GM12878 (cell line): ENCODE results near the gene WDR53. TPM values are rescaled to one million over a fixed set of nuclear protein-coding genes. Genes with fewer than 3 reads are reported as not detected.

Experiments used
- ATAC-seq: fragments of 200-7000 bp; cut with Tn5 transposase; 3 replicates; pipeline ENCODE4 v1.9.1; 2020; ENCODE audit warnings: mild to moderate bottlenecking, moderate library complexity
- BruUV-seq: library from RNA; stranded (reverse); fragments of 400-500 nt; replicated peaks from 2 replicates; lab custom pipeline; 2021; lab: Mats Ljungman, UMichigan
- CTCF ChIA-PET: fragments of 300-600 bp; sonication (Branson Sonifier 250); formaldehyde crosslinking; extraction: SDS; loops from one replicate; lab custom pipeline; 2021; ENCODE audit warnings: inconsistent platforms; lab: Yijun Ruan, JAX
- POLR2A ChIA-PET: fragments of 350-600 bp; formaldehyde crosslinking; extraction: SDS; loops from one replicate; lab custom pipeline; 2021; ENCODE audit warnings: inconsistent platforms; lab: Charles Lee
- RAD21 ChIA-PET: fragments of 300-600 bp; sonication (Branson Sonifier 250); formaldehyde crosslinking; loops from one replicate; lab custom pipeline; 2023; ENCODE audit warnings: antibody characterized with exemption; ENCODE audit not compliant: unreplicated experiment; lab: Charles Lee
- SMC1A ChIA-PET: fragments of 300-600 bp; sonication (Branson Sonifier 250); formaldehyde crosslinking; loops from one replicate; lab custom pipeline; 2023; ENCODE audit not compliant: unreplicated experiment, uncharacterized antibody; lab: Charles Lee
- DNase-seq: peaks from one replicate; pipeline ENCODE4 v3.0.0-alpha.2; 2011; ENCODE audit warnings: low read depth, low spot score
- FAIRE-seq: peaks from 3 replicates; lab custom pipeline; 2011; peaks lifted over from hg19 to GRCh38; lab: Jason Lieb, UNC
- H2AFZ ChIP-seq: 2 replicates; pipeline ENCODE4 v1.6.0; 2011; ENCODE audit warnings: low read depth, low read length, control low read depth; ENCODE audit not compliant: control insufficient read depth
- H3K27ac ChIP-seq: 2 replicates; pipeline ENCODE4 v1.5.1; 2011; ENCODE audit warnings: control low read depth; ENCODE audit not compliant: control insufficient read depth, insufficient read depth
- H3K27me3 ChIP-seq, 2 experiments: replicated peaks in 1 of 2; 2 replicates each; pipeline versions ENCODE4 v1.6.0 to v1.6.1; 2011; ENCODE audit warnings: low read length in 1 of 2; ENCODE audit not compliant: control insufficient read depth in 2 of 2, insufficient read depth in 2 of 2
- H3K36me3 ChIP-seq, 2 experiments: 2 replicates each; pipeline ENCODE4 v1.5.1; 2011; ENCODE audit warnings: low read length in 1 of 2; ENCODE audit not compliant: control insufficient read depth in 2 of 2, insufficient read depth in 2 of 2
- H3K4me1 ChIP-seq: 2 replicates; pipeline ENCODE4 v1.6.1; 2011; ENCODE audit warnings: mild to moderate bottlenecking, low read length, moderate library complexity, mixed read lengths; ENCODE audit not compliant: control insufficient read depth, insufficient read depth
- H3K4me2 ChIP-seq: 2 replicates; pipeline ENCODE4 v1.6.0; 2011; ENCODE audit warnings: control low read depth; ENCODE audit not compliant: control insufficient read depth, insufficient read depth
- H3K4me3 ChIP-seq: fragments of 200-600 bp; sonication (generic); 2 replicates; pipeline ENCODE4 v1.5.1; 2016
- H3K79me2 ChIP-seq: 2 replicates; pipeline ENCODE4 v1.6.0; 2011; ENCODE audit warnings: low read length; ENCODE audit not compliant: control insufficient read depth, insufficient read depth
- H3K9ac ChIP-seq: 2 replicates; pipeline ENCODE4 v1.8.0; 2011; ENCODE audit warnings: low read length, control low read depth, mixed read lengths; ENCODE audit not compliant: control insufficient read depth, insufficient read depth
- H3K9me3 ChIP-seq: replicated peaks from 3 replicates; pipeline ENCODE4 v1.5.1; 2011; ENCODE audit warnings: mild to moderate bottlenecking, low read length; ENCODE audit not compliant: control insufficient read depth, insufficient read depth
- H4K20me1 ChIP-seq: 2 replicates; pipeline ENCODE4 v1.6.0; 2011; ENCODE audit not compliant: control insufficient read depth, insufficient read depth
- EED ChIP-seq: sonication (generic); IDR thresholded peaks from 2 replicates; pipeline ENCODE4 v1.6.1; 2016; ENCODE audit warnings: antibody characterized with exemption, low read depth
- ETV6 ChIP-seq, 2 experiments: fragments of 450-650 bp in 1 of 2; IDR thresholded peaks in 1 of 2; conservative IDR thresholded peaks in 1 of 2; 2 replicates each; pipeline ENCODE4 v1.6.1; 2014; ENCODE audit warnings: antibody characterized with exemption in 1 of 2, borderline replicate concordance in 1 of 2, low read depth in 1 of 2, mild to moderate bottlenecking in 1 of 2, moderate library complexity in 1 of 2
- KDM1A ChIP-seq: fragments of 200-600 bp; sonication (generic); IDR thresholded peaks from 2 replicates; pipeline ENCODE4 v1.6.1; 2016; ENCODE audit warnings: borderline replicate concordance
- NFYA ChIP-seq: IDR thresholded peaks from 2 replicates; pipeline ENCODE4 v1.6.1; 2011; ENCODE audit warnings: low read depth, mild to moderate bottlenecking, low read length, improper control_type of control experiment, borderline replicate concordance
- RFX5 ChIP-seq: IDR thresholded peaks from 2 replicates; pipeline ENCODE4 v1.6.1; 2011; ENCODE audit warnings: low read depth, low read length, improper control_type of control experiment
- TCF7 ChIP-seq: IDR thresholded peaks from 2 replicates; pipeline ENCODE4 v1.6.1; 2014; ENCODE audit warnings: antibody characterized with exemption, borderline replicate concordance
- WGBS: methylation state at CpG from one replicate; pipeline ENCODE4 v1.1.6; 2016; ENCODE audit warnings: low lambda C conversion rate; ENCODE audit not compliant: insufficient replicate concordance, insufficient coverage; ENCODE audit errors: missing lambda C conversion rate; 5-methylcytosine and 5-hydroxymethylcytosine counted together
- in situ Hi-C: fragments of 300-500 bp; cut with MboI; formaldehyde crosslinking; loops from 9 replicates; pipeline ENCODE4 v1.14.3; 2018; ENCODE audit warnings: mixed read lengths
- intact Hi-C: fragments of 100-400 bp; cut with micrococcal nuclease; formaldehyde crosslinking; loops from one replicate; pipeline ENCODE4 v1.14.2; 2022; ENCODE audit not compliant: unreplicated experiment
- polyA plus RNA-seq, 11 experiments: library from polyadenylated mRNA; depleted of rRNA in 4 of 11; unstranded in 6 of 11; stranded (reverse) in 5 of 11; fragments of >200 nt; fragmentation: Nextera tagmentation in 4 of 11; fragmentation: Illumina TruSeq in 1 of 11; extraction: Ambion mirVana in 4 of 11; extraction: Trizol in 1 of 11; gene quantifications; 1 replicate in 1 of 11; 2 replicates in 10 of 11; pipeline versions ENCODE4 v1.2.1 to v1.2.3, GENCODE V29; 2011 to 2016; ENCODE audit warnings: inconsistent platforms in 2 of 11, missing spikeins in 2 of 11, low read depth in 1 of 11
- total RNA-seq, 4 experiments: library from RNA; depleted of rRNA in 3 of 4; stranded (reverse); fragments of >200 nt in 3 of 4; fragmentation: Illumina TruSeq in 1 of 4; extraction: Trizol in 1 of 4; gene quantifications; 2 replicates each; pipeline versions ENCODE4 v1.2.1 to v1.2.3, GENCODE V29; 2013 to 2021
- TF ChIP-seq, protein P1 (sequence below): fragments of 450-650 bp; IDR thresholded peaks from 2 replicates; pipeline ENCODE4 v1.6.1; 2016; ENCODE audit warnings: mild to moderate bottlenecking
- TF ChIP-seq, protein P2 (sequence below): IDR thresholded peaks from 2 replicates; pipeline ENCODE4 v1.6.1; 2012; ENCODE audit warnings: low read depth, low read length, improper control_type of control experiment
- TF ChIP-seq, protein P3 (sequence below): fragments of 450-650 bp; formaldehyde crosslinking; IDR thresholded peaks from 2 replicates; pipeline ENCODE4 v1.4.0; 2022; ENCODE audit warnings: mild to moderate bottlenecking, moderate library complexity

Gene WDR53
- total and polyA plus RNA-seq, 10 of the 15 experiments (the other 5 are each of a cell fraction or from before 2014, with no cell fraction given) = 7.7 to 20.3 (median 15.7) TPM

DNA sequence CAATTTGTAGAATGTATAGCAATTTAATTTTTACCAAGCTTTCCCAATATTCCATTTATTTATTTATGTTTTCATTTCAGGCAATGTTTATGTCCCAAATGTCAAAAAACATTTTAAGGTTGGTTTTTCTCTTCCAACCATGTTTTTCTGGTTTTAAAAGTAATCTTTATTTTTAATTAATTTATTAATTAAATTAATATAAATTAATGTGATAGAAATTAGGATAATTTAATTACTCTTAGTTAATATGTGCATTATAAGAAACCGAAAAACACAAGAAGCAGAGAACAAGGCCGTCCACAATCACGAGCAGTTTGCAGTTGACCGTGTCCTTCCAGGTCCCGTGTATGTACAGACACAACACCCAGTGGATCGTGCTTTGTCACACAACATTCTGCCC is 34.3 kb upstream of the WDR53 start (continued):
- TF ChIP-seq EED = no peak
- TF ChIP-seq, protein P1, sequence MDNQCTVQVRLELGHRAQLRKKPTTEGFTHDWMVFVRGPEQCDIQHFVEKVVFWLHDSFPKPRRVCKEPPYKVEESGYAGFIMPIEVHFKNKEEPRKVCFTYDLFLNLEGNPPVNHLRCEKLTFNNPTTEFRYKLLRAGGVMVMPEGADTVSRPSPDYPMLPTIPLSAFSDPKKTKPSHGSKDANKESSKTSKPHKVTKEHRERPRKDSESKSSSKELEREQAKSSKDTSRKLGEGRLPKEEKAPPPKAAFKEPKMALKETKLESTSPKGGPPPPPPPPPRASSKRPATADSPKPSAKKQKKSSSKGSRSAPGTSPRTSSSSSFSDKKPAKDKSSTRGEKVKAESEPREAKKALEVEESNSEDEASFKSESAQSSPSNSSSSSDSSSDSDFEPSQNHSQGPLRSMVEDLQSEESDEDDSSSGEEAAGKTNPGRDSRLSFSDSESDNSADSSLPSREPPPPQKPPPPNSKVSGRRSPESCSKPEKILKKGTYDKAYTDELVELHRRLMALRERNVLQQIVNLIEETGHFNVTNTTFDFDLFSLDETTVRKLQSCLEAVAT = no peak
- TF ChIP-seq, all 136 proteins: peak for 0

DNA sequence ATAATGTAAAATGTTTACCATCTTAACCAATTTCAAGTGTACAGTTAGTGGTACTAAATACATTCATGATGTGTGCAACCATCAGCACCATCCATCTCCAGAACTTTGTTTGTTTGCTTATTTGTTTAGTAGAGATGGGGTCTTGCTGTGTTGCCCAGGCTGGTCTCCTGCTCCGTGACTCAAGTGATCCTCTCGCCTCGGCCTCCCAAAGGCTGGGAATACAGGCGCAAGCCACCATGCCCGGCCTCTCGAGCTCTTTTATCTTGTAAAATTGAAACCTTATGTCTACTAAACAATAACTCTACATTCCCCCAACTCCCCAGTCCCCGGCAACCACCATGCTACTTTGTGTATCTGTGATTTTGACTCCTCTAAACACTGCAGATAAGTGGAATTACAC is 32.0 kb upstream of the WDR53 start:
- Histone ChIP-seq H4K20me1 (no peaks in the 10 kb centered on the region), H3K27me3 (peaks cover 0 to 2% of the 10 kb centered on the region in 2 experiments; a peak in 2 of 4 replicates), H3K79me2 (no peaks in the 10 kb centered on the region), H3K9ac (no peak overlapping the region), H3K4me3 (no peak overlapping the region), H3K36me3 (no peaks in the 10 kb centered on the region), H3K9me3 (no peaks in the 10 kb centered on the region), H3K4me1 (no peaks in the 10 kb centered on the region), H2AFZ (no peak overlapping the region), H3K4me2 (no peak overlapping the region), H3K27ac (no peak overlapping the region)
- no peak for ATAC-seq
- FAIRE-seq = no peak
- intact Hi-C loops = no loop called here
- ChIA-PET POLR2A (no interaction called here), SMC1A (interaction anchor here (0.6 kb wide), 1 partner anchor 404 kb away, joined by 3 read pairs; no protein-coding TSS in a partner anchor), RAD21 (no interaction called here), CTCF (no interaction called here)
- WGBS = 59% methylated on average over 7 of the region's 7 CpGs
- in situ Hi-C loops = no loop called here
- BruUV-seq = no TSS peak
- TF ChIP-seq ETV6 (conservative IDR thresholded peaks at IDR 0.05 in 1 of 2, IDR thresholded peaks at IDR 0.05 in 1 of 2; ENCODE audit: borderline replicate concordance in 1 of 2, low read depth in 1 of 2) = no peak
- TF ChIP-seq, protein P2, sequence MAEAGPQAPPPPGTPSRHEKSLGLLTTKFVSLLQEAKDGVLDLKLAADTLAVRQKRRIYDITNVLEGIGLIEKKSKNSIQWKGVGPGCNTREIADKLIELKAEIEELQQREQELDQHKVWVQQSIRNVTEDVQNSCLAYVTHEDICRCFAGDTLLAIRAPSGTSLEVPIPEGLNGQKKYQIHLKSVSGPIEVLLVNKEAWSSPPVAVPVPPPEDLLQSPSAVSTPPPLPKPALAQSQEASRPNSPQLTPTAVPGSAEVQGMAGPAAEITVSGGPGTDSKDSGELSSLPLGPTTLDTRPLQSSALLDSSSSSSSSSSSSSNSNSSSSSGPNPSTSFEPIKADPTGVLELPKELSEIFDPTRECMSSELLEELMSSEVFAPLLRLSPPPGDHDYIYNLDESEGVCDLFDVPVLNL = no peak
- TF ChIP-seq NFYA = no peak
- TF ChIP-seq RFX5 = no peak
- no peak for TF ChIP-seq KDM1A
- no peak for TF ChIP-seq TCF7
- TF ChIP-seq, protein P3, sequence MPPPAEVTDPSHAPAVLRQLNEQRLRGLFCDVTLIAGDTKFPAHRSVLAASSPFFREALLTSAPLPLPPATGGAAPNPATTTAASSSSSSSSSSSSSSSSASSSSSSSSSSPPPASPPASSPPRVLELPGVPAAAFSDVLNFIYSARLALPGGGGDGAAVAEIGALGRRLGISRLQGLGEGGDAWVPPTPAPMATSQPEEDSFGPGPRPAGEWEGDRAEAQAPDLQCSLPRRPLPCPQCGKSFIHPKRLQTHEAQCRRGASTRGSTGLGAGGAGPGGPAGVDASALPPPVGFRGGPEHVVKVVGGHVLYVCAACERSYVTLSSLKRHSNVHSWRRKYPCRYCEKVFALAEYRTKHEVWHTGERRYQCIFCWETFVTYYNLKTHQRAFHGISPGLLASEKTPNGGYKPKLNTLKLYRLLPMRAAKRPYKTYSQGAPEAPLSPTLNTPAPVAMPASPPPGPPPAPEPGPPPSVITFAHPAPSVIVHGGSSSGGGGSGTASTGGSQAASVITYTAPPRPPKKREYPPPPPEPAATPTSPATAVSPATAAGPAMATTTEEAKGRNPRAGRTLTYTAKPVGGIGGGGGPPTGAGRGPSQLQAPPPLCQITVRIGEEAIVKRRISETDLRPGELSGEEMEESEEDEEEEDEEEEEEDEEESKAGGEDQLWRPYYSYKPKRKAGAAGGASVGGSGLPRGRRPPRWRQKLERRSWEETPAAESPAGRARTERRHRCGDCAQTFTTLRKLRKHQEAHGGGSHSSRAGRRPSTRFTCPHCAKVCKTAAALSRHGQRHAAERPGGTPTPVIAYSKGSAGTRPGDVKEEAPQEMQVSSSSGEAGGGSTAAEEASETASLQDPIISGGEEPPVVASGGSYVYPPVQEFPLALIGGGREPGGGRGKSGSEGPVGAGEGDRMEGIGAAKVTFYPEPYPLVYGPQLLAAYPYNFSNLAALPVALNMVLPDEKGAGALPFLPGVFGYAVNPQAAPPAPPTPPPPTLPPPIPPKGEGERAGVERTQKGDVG (CRISPR knock-in tag) = no peak
- DNase-seq = no peak
